GM19468 (cell line): ENCODE data around the gene BORCS6.

Experiments
- ATAC-seq: cut with Tn5 transposase; IDR thresholded peaks from one replicate; pipeline ENCODE4 v1.9.1; 2021; ENCODE audit warnings: mild to moderate bottlenecking, moderate library complexity, moderate number of reproducible peaks; ENCODE audit not compliant: unreplicated experiment; ENCODE audit errors: extremely low read depth

BORCS6 gene

GRCh38 chr17:8156246-8156992 is 33.6 kb downstream of the BORCS6 start:
- ATAC-seq, result peak; percentile 63

DNA sequence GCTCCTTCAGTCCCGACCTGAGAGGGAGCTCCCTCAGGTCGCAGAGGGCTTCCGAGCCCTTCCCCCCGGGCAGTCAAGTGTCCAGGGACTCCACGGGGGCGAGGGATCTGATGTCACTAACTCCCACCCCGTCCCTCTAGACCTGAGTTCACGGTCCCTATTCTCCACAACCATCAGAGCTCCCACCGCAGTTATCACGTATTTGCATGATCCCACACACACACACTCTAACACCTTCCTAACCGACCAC is 34.1 kb downstream of the BORCS6 start:
- no peak for ATAC-seq

GRCh38 chr17:8155231-8155995 is 34.6 kb downstream of the BORCS6 start:
- ATAC-seq, result no peak

GRCh38 chr17:8154608-8155155 is 35.3 kb downstream of the BORCS6 start:
- ATAC-seq, result no peak

DNA sequence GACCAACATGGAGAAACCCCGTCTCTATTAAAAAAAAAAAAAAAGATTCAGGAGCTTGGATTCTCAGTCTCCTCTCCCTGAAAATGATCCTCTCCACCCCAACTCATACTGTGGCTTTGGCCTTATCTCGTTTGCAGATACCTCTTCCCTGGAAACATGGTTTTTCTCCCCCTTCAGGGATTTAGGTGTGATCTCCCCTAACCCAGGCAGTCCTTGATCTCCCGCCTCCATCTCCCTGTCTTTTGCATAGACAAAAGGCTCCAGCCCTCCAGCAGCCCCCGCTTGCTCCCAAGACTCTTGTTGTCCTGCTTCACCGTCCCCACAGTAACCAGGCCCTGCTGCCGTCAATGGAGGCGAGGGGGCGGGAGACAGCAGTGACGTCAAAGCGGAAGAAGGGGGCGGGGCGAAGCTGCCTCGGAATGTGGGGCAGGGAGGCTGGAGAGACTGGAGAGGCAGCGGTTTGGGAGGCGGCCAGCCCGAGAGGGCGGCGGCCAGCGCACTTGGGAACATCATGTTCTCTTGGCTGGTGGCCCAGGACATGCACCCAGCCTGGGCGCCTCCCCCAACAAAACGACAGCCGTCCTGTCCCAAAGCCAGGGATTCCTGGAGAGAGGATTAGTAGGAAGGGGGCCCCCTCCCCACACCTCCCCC is 35.9 kb downstream of the BORCS6 start:
- ATAC-seq, result no peak

- ATAC-seq, result no peak
Observed at GRCh38 chr17:8153525-8153956, 36.4 kb downstream of the BORCS6 start.

GRCh38 chr17:8153031-8153451 is 36.9 kb downstream of the BORCS6 start:
- ATAC-seq, result no peak

DNA sequence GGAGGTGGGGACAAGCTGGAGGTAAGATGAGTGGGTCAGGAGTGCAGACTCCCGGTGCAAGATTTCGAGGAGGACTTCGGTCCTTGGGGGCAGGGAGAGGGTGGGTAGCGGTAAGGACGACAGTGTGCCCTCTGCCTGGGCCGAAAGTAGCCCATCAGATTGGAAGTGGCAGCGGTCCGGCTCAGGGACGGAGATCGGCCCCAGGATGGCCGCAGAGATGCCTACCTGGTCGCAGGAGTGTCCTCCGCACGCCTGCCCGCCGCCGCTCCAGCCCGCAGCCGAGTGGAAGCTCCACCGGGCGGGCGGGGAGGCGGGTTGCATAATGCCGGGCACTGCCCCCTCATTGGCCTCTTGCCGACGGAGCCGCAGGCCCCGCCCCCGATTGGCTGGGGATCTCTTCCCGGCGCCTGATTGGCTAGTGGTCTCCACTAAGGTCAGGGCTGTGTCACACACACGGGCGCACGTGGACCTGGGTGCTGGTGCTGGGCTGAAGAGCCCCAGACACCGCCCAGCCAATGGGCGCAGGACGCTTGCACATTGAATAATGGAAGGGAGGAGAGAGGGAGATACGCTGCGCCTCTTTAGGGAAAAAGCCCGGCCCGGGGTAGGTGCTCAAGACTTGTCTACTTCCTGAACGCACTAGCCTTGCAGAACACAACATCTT is 37.7 kb downstream of the BORCS6 start, which contains the start of gene PER1:
Gene PER1 (minus strand): TSS at position 293 of the 664 bp plus-strand sequence. CDS start 1,698 bp downstream, outside the sequence.
- no peak for ATAC-seq

DNA sequence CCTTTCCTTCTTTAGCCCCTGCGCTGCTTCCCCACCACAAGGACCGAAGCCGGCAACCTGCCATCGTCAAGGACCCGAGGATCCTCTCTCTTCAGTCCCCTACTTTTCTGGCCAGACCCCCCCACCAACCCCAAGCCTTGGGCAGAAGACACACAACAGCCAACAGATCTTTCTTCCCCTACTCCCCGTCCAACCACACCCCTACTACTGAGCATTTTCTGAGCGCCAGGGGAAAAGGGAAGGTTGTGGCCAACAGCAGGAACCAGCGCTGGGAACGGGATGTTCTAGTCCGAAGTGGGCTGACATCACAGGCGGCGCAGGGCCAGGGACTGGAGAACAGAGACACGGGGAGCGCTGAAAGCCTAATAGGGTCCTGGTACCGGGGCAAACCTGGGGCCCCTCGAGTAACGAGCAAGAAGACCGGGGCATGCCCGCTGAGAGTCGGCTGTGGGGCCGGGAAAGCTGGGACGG is 38.3 kb downstream of the BORCS6 start:
- ATAC-seq, result no peak

GRCh38 chr17:8151120-8151640 is 38.8 kb downstream of the BORCS6 start:
- peak; percentile 42 for ATAC-seq

GRCh38 chr17:8150194-8151119 is 39.5 kb downstream of the BORCS6 start:
- ATAC-seq, result no peak

- ATAC-seq, result no peak
Observed at GRCh38 chr17:8149419-8150193, 40.4 kb downstream of the BORCS6 start.

DNA sequence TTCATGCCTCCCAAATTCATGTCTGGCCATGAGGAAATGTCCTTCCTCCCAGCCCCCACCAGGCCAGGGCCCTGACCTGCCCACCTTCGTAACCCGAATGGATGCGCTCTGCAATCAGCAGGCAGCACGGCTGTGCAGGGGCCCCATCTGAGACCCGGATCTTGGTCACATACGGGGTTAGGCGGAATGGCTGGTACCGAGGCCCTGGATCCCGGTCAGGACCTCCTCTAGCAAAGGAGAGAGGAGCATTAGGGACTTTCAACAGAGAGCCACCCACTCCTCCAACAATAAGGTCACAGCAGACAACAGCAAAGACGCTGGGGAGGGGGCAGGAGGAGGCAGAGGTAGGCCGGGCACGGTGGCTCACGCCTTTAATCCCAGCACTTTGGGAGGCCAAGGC is 41.4 kb downstream of the BORCS6 start:
- ATAC-seq, result no peak

GRCh38 chr17:8147805-8148404 is 42.1 kb downstream of the BORCS6 start:
- ATAC-seq, result no peak

DNA sequence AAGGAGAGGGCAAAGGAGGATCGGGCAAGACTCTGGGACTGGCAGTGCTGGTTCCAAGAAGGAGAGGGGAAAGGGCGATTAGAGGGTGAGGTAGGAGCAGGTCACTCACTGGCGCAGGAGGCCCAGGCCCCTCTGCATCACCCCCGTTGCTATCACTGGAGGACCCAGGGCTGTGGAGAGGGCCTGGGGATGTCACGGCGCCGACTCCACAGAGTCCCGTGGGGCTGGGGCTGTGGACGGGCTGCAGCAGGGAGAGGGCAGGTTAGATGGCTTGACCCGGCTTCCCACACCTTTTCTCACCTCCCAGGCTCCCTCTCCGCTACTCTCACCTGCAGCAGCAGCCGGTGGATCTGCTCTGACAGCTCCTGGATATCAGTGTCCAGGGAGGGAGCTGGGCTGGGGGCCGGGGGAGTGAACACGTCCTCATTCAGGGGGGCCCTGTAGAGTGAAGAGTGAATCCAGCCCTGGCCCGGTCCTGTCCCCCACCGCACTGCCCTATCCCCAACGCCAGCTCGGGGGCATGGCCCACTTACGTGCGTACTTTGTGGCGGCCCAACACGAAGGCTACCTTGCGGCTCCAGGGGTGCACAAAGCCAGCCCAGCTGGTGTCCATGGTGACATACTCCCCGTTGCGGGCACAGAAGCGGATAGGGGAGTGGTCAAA is 42.7 kb downstream of the BORCS6 start:
- ATAC-seq, result no peak

DNA sequence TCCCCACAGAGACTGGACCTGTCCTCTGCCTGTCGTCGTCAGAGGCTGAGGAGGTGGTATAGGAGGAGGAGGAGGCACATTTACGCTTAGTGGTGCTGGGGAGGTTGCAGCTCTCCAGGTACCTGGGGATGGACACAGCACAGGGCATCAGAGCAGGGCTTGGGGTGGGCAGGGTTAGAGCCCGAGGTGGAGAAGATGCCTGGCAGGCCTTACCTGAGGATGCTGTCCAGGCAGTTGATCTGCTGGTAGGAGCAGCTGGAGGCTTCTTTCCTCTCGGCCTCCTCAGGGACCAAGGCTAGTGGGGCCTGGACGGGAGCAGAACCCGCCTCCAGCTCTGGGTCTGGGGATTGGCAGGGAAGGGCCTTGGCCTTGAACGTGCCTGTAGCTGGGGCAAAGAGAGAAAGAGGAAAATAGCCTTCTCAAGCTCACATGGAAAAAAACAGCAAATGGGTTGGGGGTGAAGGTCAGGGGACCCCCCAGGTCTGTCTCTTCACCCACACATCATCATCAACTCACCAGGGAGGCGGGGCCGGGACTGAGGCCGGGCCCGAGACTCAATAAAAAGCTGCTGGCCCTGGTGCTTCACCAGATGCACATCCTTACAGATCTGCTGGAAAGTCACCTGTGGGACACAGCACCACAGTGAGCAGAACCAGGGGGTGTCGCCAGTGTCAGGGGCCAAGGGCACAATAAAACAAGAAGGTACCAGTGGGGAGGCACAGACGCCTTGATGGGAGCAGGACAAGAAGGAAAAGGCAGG is 43.4 kb downstream of the BORCS6 start:
- ATAC-seq, result no peak

- no peak for ATAC-seq
Observed at GRCh38 chr17:8145811-8146210, 44.2 kb downstream of the BORCS6 start.
